Brain microvascular endothelial cell (primary cell): ENCODE measurements around the gene OSBPL5.
A peak's percentile ranks its signal among the peaks of the same experiment; 100 is the strongest.

Source experiments
- DNase-seq: peaks from one replicate; pipeline ENCODE4 v3.0.0-alpha.2; 2020
- H3K27ac ChIP-seq: fragments of 250-450 bp; sonication (Bioruptor Pico); 2 replicates; pipeline ENCODE4 v1.5.1; 2020; ENCODE audit warnings: mild to moderate bottlenecking, moderate library complexity
- H3K27me3 ChIP-seq: fragments of 250-450 bp; sonication (Bioruptor Pico); replicated peaks from 2 replicates; pipeline ENCODE4 v1.5.1; 2020; ENCODE audit warnings: mild to moderate bottlenecking
- H3K36me3 ChIP-seq: fragments of 250-450 bp; sonication (Bioruptor Pico); replicated peaks from 2 replicates; pipeline ENCODE4 v1.5.1; 2020; ENCODE audit warnings: mild to moderate bottlenecking
- H3K4me3 ChIP-seq: 2 replicates; pipeline ENCODE4 v1.5.1; 2011; ENCODE audit warnings: low read depth, mild to moderate bottlenecking, control low read depth, low read length, moderate library complexity
- in situ Hi-C: cut with HindIII; loops from 2 replicates; pipeline ENCODE4 v1.10.0; 2017; ENCODE audit warnings: low sequenced_read_pairs, low pct_ligation_motif_present
- TF ChIP-seq, protein P1 (sequence below): IDR thresholded peaks from 2 replicates; pipeline ENCODE4 v1.5.1; 2011; ENCODE audit warnings: low read depth, mild to moderate bottlenecking, moderate library complexity, low read length, control low read depth, inconsistent platforms; ENCODE audit errors: missing control alignments

Gene OSBPL5

DNA sequence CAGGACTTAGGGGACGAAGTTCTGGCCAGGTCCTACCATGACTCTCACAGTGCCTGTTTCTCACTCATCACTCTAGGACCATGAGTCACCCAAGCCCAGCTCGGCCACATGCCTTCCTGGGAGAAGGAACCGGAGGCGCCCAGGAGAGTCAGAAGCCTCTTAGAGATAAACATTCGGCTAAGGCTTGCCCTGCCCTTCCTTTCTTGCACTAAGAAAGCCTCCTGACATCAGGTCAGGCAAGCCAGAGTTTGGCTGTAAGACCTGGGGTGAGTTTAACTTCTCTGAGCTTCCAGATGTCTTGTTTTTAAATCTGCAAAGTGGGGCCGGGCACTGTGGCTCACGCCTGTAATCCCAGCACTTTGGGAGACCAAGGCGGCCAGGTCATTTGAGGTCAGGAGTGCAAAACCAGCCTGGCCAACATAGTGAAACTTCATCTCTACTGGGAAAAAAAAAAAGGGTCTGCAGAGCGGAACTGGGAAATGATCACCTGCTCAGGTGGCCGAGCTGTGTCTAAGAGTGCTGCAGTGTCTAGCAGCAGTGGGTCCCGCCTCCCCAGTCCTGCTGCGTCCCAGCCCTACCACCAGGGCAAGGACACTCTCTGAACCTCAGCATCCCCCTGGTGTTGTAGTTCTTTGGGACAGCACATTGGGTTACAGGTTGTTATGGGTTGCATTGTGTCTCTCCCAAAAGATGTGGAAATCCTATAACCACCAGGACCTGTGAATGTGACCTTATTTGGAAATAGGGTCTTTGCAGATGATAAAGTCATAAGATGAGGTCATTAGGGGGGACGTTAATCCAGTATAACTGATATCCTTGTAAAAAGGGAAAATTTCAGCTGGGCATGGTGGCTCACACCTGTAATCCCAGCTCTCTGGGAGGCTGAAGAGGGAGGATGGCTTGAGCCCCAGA lies 106.1 kb downstream of the OSBPL5 start:
- Histone ChIP-seq H3K27ac (peak overlapping the region; percentile 44), H3K36me3 (peaks cover 4% of the 10 kb centered on the region), H3K27me3 (no peaks in the 10 kb centered on the region), H3K4me3 (no peak overlapping the region)
- peak; percentile 84 for DNase-seq
- in situ Hi-C loops: no loop called here
- TF ChIP-seq, protein P1, sequence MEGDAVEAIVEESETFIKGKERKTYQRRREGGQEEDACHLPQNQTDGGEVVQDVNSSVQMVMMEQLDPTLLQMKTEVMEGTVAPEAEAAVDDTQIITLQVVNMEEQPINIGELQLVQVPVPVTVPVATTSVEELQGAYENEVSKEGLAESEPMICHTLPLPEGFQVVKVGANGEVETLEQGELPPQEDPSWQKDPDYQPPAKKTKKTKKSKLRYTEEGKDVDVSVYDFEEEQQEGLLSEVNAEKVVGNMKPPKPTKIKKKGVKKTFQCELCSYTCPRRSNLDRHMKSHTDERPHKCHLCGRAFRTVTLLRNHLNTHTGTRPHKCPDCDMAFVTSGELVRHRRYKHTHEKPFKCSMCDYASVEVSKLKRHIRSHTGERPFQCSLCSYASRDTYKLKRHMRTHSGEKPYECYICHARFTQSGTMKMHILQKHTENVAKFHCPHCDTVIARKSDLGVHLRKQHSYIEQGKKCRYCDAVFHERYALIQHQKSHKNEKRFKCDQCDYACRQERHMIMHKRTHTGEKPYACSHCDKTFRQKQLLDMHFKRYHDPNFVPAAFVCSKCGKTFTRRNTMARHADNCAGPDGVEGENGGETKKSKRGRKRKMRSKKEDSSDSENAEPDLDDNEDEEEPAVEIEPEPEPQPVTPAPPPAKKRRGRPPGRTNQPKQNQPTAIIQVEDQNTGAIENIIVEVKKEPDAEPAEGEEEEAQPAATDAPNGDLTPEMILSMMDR: peak; percentile 29

DNA sequence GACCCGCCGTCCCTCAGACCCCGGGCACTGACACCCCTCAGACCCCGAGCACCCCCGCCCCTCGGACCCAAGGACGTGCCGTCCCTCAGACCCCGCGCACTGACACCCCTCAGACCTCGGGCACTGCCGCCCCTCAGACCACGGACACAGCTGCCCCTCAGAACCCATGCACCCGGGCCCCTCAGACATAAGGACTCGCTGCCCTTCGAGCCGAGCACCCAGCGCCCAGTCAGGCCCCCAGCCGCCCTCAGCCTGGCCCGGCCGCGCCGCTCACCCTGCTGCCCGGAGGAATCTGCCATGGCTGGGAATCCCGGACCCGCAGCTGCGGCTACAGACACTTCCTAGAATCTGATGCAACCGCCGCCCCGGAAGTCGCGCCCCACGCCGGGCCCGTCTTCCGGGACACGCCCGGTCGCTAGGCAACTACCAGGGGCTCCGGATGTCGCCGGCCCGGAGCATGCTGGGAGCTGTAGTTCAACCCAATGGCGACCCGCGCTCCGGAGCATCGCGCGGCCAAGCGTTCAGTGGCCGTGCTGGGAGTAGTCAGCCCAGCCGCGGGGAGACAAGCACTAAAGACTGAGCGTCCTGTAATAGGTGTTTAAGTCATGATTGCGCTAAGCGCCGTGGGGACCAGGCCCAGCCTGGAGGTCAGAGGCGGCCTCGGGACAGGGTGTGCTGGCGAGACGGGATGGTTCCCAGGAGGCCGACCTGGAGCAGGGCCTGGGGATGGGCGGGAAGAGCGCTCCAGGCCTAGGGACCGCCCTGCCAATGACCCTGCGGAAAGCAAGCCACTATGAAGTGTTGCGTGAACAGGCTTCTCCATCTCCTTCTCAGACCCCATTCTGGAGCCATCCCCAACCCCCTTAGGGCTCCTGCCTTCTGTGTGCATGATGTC lies 107.8 kb downstream of the OSBPL5 start, which contains the start of gene CARS1:
TSS of gene CARS1 (minus strand) at position 355 of the 895 bp plus-strand sequence. CDS start at position 299, 56 bp downstream.
- Histone ChIP-seq H3K27me3 (no peaks in the 10 kb centered on the region), H3K36me3 (peaks cover 4% of the 10 kb centered on the region), H3K4me3 (peak within 1 kb of the TSS; percentile 99), H3K27ac (peak within 1 kb of the TSS; percentile 83)
- in situ Hi-C loops: no loop called here
- TF ChIP-seq, protein P1: no peak
- DNase-seq: peak; percentile 94

DNA sequence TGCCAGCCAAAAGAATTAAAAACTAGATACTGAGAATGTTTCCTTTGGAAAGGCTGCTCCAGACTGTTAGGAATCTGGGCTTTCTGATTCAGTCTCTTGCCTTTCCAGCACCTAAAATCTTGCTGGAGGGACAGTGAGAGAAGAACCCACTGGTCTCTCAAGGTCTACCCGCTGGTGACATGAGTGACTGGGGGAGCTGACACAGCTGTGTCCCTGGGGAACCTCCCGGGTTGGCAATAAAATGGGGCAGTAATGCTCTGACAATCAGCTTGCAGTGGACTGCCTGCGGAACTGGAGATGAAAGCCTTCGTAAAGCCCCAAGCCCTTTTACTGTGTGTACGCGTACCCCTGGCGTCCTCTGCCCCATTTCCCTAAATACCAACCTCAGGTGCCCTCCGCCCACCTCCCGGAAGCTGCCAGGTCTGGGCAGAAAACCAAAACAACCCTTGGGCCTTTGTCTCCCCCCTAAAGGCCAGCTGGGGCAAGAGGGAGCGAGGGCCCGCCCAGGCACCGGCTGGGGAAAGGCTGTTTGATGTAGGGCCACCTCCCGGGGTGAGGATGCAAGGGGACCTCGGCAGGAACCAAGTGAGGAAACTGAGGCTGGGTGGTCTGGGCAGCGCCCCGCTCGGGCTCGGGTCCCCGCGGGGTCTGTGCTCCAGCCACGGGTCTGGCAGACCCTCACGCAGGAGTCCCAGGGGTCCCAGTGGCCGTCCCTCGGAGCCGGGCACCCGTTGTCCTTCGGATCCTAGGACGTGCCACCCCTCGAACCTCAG lies 108.6 kb downstream of the OSBPL5 start:
- in situ Hi-C loops: no loop called here
- Histone ChIP-seq H3K36me3 (peaks cover 4% of the 10 kb centered on the region), H3K27me3 (no peaks in the 10 kb centered on the region), H3K4me3 (peak overlapping the region; percentile 99), H3K27ac (peak overlapping the region; percentile 83)
- TF ChIP-seq, protein P1: no peak
- no peak for DNase-seq

DNA sequence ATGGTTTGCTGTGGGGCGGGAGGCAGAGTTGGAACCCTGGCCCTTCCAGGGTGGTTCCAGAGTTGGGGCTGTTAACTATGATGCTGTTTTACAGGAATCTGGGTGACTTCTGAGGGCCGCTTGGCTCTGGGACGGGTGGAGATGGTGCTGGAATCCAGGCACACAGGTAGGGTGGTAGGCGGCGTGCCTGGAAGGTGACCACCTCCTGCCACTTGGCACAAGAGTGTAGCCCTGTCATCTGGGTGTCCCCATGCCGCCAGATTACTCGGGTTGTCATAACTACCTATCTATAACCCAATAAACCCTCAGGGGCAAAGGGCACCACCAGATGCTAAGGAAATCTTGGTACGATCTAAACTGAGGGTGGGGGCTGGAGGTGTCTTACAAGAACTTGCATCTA lies 109.2 kb downstream of the OSBPL5 start:
- TF ChIP-seq, protein P1: no peak
- Histone ChIP-seq H3K4me3 (peak overlapping the region; percentile 99), H3K27me3 (no peaks in the 10 kb centered on the region), H3K27ac (no peak overlapping the region), H3K36me3 (peaks cover 4% of the 10 kb centered on the region)
- no peak for DNase-seq
- in situ Hi-C loops: no loop called here

DNA sequence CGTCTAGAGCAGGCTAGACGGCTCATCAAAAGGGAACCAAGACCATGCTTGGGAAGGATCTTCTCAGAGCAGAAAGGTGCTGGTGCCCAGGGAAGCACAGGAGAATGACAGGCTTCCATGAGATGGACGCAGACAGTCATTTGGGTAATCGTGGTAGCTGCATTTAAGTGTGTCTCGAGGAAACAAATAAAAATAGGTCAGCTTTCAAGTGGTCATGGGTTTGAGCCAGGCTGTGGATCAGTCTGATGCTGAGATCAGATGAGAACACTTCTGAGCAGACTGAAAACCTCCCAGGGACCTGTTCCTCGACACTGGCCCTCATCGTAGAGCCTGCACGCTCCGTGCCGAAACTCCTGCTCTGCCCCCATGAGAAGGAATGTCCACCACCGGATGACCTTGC lies 112.5 kb downstream of the OSBPL5 start:
- in situ Hi-C loops: no loop called here
- DNase-seq: no peak
- Histone ChIP-seq H3K27ac (no peak overlapping the region), H3K27me3 (no peaks in the 10 kb centered on the region), H3K36me3 (peaks cover 4% of the 10 kb centered on the region), H3K4me3 (no peak overlapping the region)
- TF ChIP-seq, protein P1: no peak
